Heart right ventricle (tissue), 16 donors: ENCODE data around the gene RGP1. TPM values are rescaled to one million over a fixed set of nuclear protein-coding genes. Genes with fewer than 3 reads are reported as not detected.

ENCODE experiments used
- ATAC-seq, 8 donors: fragments of 200-7000 bp; cut with Tn5 transposase; one replicate each; pipeline ENCODE4 v1.9.1; 2020; ENCODE audit warnings: mild to moderate bottlenecking in 8 of 8, moderate library complexity in 8 of 8, moderate number of reproducible peaks in 1 of 8
- DNase-seq, 2 donors: peaks; one replicate each; pipeline ENCODE4 v3.0.0-alpha.2; 2020
- H3K27ac ChIP-seq, 10 donors: fragments of 200-600 bp; sonication (generic) in 2 of 10; one replicate each; pipeline versions ENCODE4 v1.5.0 to v1.8.0; 2020 to 2022; ENCODE audit warnings: mild to moderate bottlenecking in 3 of 10
- H3K27me3 ChIP-seq, 7 donors: fragments of 200-600 bp; one replicate each; pipeline ENCODE4 v1.8.0; 2021 to 2022; ENCODE audit warnings: mild to moderate bottlenecking in 2 of 7
- H3K36me3 ChIP-seq, 9 donors: fragments of 200-600 bp; sonication (generic) in 1 of 9; one replicate each; pipeline versions ENCODE4 v1.5.0 to v1.8.0; 2020 to 2022; ENCODE audit warnings: mild to moderate bottlenecking in 2 of 9
- H3K4me1 ChIP-seq, 9 donors: fragments of 200-600 bp; sonication (generic) in 1 of 9; one replicate each; pipeline versions ENCODE4 v1.5.0 to v1.8.0; 2020 to 2022; ENCODE audit warnings: mild to moderate bottlenecking in 4 of 9
- H3K4me3 ChIP-seq, 10 donors: fragments of 200-600 bp; sonication (generic) in 2 of 10; one replicate each; pipeline versions ENCODE4 v1.5.0 to v1.8.0; 2020 to 2022; ENCODE audit warnings: mild to moderate bottlenecking in 7 of 10, moderate library complexity in 2 of 10
- H3K9me3 ChIP-seq, 11 donors: fragments of 200-600 bp in 10 of 11; sonication (generic) in 2 of 11; one replicate each; pipeline versions ENCODE4 v1.5.0 to v1.8.0; 2013 to 2022; ENCODE audit warnings: mild to moderate bottlenecking in 2 of 11, control low read depth in 1 of 11, moderate library complexity in 1 of 11
- WGBS, 2 donors: extraction: QIAGEN DNeasy Blood & Tissue Kit; methylation state at CpG; one replicate each; pipeline ENCODE4 v1.1.7; 2013; ENCODE audit warnings: inconsistent platforms in 1 of 2; 5-methylcytosine and 5-hydroxymethylcytosine counted together
- intact Hi-C, 10 donors: fragments of 100-400 bp; cut with DNase I; formaldehyde crosslinking; loops; one replicate each; pipeline versions ENCODE4 v1.11.1 to v1.14.2; 2022
- polyA plus RNA-seq, 2 donors: library from polyadenylated mRNA; stranded (reverse); fragments of 200-250 nt; gene quantifications; one replicate each; pipeline ENCODE4 v1.2.3, GENCODE V29; 2013
- total RNA-seq, 10 donors: library from RNA; stranded (reverse); fragmentation: NEBNext Ultra II Directional in 3 of 10; extraction: Animal tissue kit (Norgen Biotek cat#: 25700) in 3 of 10; gene quantifications; one replicate each; pipeline versions ENCODE4 v1.2.1 to v1.2.4, GENCODE V29; 2021 to 2023
- TF ChIP-seq, protein P1 (sequence below), 9 donors: fragments of 200-600 bp; sonication (generic) in 2 of 9; IDR thresholded peaks; one replicate each; pipeline versions ENCODE4 v1.5.0 to v1.8.0; 2021 to 2022; ENCODE audit warnings: antibody characterized with exemption in 9 of 9, mild to moderate bottlenecking in 5 of 9, moderate library complexity in 1 of 9
- donor health status: Arrhythmogenic right ventricular cardiomyopathy.
- donor health status: ischemic (EF 13 %, LVEDD 7.1; RV severe dilation, severe dysfunction).
- donor health status: healthy with polysubstance abuse.
- donor health status: DM: no; HTN: yes; CAD: no.
- donor health status: DM: no; HTN: no; CAD: no.
- donor health status: ischemic (EF 25% LVEDD 6.9; RV normal size, moderate dysfunction).
- donor health status: ischemic (EF 25% LVEDD 5.7; RV mildly dilated, moderate dysfunction).
- donor health status: healthy.
- donor health status: DM: yes; HTN: yes; CAD: no.
- donor health status: Ischemic cardiomyopathy.
- donor health status: ischemic (EF 35%, LVEDD 5.7; RV mildly dilated, moderate dysfunction).
- donor health status: nonischemic (EF 11% LVEDD 7.7; RV severe dilation, severe dysfunction).
- donor health status: DM: yes; HTN: yes; CAD: no.
- donor health status: PGD.
- donor health status: ischemic (EF 29% LVEDD 5.4; RV normal size, mild dysfunction).
- donor health status: nonischemic (EF 23%, LVEDD 6.1; RV moderate dilation, normal function).

Gene RGP1
- total and polyA plus RNA-seq, 12 donors: 8.2 to 39.4 (median 32.1) TPM

GRCh38 chr9:35774907-35775635 lies 26.0 kb downstream of the RGP1 start:
- peak; percentile 45 to 82 (median 58) for ATAC-seq
- no peaks in the 10 kb centered on the region for H3K27me3 ChIP-seq
- TF ChIP-seq, protein P1, sequence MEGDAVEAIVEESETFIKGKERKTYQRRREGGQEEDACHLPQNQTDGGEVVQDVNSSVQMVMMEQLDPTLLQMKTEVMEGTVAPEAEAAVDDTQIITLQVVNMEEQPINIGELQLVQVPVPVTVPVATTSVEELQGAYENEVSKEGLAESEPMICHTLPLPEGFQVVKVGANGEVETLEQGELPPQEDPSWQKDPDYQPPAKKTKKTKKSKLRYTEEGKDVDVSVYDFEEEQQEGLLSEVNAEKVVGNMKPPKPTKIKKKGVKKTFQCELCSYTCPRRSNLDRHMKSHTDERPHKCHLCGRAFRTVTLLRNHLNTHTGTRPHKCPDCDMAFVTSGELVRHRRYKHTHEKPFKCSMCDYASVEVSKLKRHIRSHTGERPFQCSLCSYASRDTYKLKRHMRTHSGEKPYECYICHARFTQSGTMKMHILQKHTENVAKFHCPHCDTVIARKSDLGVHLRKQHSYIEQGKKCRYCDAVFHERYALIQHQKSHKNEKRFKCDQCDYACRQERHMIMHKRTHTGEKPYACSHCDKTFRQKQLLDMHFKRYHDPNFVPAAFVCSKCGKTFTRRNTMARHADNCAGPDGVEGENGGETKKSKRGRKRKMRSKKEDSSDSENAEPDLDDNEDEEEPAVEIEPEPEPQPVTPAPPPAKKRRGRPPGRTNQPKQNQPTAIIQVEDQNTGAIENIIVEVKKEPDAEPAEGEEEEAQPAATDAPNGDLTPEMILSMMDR (IDR thresholded peaks at IDR 0.05): no peak
- peak overlapping the region in 3 of 10 donors; percentile 1 to 44 (median 17) for H3K27ac ChIP-seq
- peaks cover 7 to 37% (median 30%) of the 10 kb centered on the region in 9 donors for H3K4me1 ChIP-seq
- no peak overlapping the region for H3K4me3 ChIP-seq
- intact Hi-C loops: no loop called here
- DNase-seq: peak in 1 of 2 donors; percentile 25
- WGBS, 2 donors: 53 to 63% methylated on average over 7 of the region's 7 CpGs
- no peaks in the 10 kb centered on the region for H3K36me3 ChIP-seq
- H3K9me3 ChIP-seq: no peaks in the 10 kb centered on the region

DNA sequence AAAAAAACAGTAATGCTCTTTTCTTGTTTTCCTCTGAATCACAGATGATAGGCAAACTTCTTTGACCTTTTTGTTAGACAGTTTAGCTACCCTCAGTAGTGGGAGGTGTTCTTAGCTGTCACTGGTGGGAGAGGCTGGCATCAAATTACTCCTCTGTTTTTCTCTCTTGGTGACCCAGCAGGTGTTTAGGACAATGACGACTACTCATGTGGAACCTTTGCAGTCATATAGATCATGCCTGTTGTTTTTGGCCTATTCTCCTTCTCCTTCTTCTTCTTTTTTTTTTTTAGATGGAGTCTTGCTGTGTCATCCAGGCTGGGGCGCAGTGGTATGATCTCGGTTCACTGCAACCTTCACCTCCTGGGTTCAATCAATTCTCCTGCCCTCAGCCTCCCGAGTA lies 26.9 kb downstream of the RGP1 start:
- H3K36me3 ChIP-seq: no peaks in the 10 kb centered on the region
- intact Hi-C loops: no loop called here
- WGBS, 2 donors: 84 to 91% methylated on average over 4 of the region's 4 CpGs
- TF ChIP-seq, protein P1 (IDR thresholded peaks at IDR 0.05): no peak
- H3K4me3 ChIP-seq: no peak overlapping the region
- ATAC-seq: no peak
- H3K9me3 ChIP-seq: no peaks in the 10 kb centered on the region
- no peaks in the 10 kb centered on the region for H3K27me3 ChIP-seq
- peaks cover 3 to 28% (median 21%) of the 10 kb centered on the region in 9 donors for H3K4me1 ChIP-seq
- no peak for DNase-seq
- no peak overlapping the region for H3K27ac ChIP-seq

- 88 to 90% methylated on average over 3 of the region's 3 CpGs for WGBS, 2 donors
Observed at GRCh38 chr9:35778496-35778895, 29.4 kb downstream of the RGP1 start.

GRCh38 chr9:35781066-35781465 lies 32.0 kb downstream of the RGP1 start:
- DNase-seq (no peak), ATAC-seq (no peak)
- Histone ChIP-seq H3K9me3 (no peaks in the 10 kb centered on the region), H3K4me3 (no peak overlapping the region), H3K36me3 (no peaks in the 10 kb centered on the region), H3K27ac (no peak overlapping the region), H3K4me1 (peaks cover 0 to 1% (median 0%) of the 10 kb centered on the region in 9 donors), H3K27me3 (no peaks in the 10 kb centered on the region)
- TF ChIP-seq, protein P1 (IDR thresholded peaks at IDR 0.05): no peak
- intact Hi-C loops: loop anchor here in 1 of 10 donors (10.0 kb wide), 1 partner anchor 244 kb away; no protein-coding TSS in a partner anchor
- WGBS, 2 donors: 57 to 78% methylated on average over 2 of the region's 2 CpGs

More at GRCh38 chr9:35778496-35778895, 29.4 kb downstream of the RGP1 start:
- H3K27me3 ChIP-seq: no peaks in the 10 kb centered on the region
- ATAC-seq (no peak), DNase-seq (no peak)
- intact Hi-C loops: no loop called here
- no peaks in the 10 kb centered on the region for H3K36me3 ChIP-seq
- TF ChIP-seq, protein P1 (IDR thresholded peaks at IDR 0.05): no peak
- H3K4me3 ChIP-seq: no peak overlapping the region
- no peak overlapping the region for H3K27ac ChIP-seq
- H3K4me1 ChIP-seq: peaks cover 0 to 14% (median 7%) of the 10 kb centered on the region in 9 donors
- no peaks in the 10 kb centered on the region for H3K9me3 ChIP-seq
